Adipose tissue (tissue), 3 donors: ENCODE measurements around the gene PIK3R1. TPM values are rescaled to one million over a fixed set of nuclear protein-coding genes. Genes with fewer than 3 reads are reported as not detected.

Experiments
- H3K27ac ChIP-seq: one replicate; pipeline ENCODE4 v1.5.1; 2013; ENCODE audit warnings: low read depth, low read length
- WGBS, 3 donors: extraction: QIAGEN DNeasy Blood & Tissue Kit; methylation state at CpG; one replicate each; pipeline ENCODE4 v1.1.7; 2013; 5-methylcytosine and 5-hydroxymethylcytosine counted together
- polyA plus RNA-seq, 3 donors: library from polyadenylated mRNA; stranded (reverse); fragments of 200-250 nt; gene quantifications; one replicate each; pipeline ENCODE4 v1.2.3, GENCODE V29; 2013
- donor health status: healthy with polysubstance abuse.
- donor health status: Bipolar disorder and iron deficiency.
- donor health status: healthy.

PIK3R1 gene
- polyA plus RNA-seq, 3 donors: 12.1 to 58.9 (median 41.0) TPM

DNA sequence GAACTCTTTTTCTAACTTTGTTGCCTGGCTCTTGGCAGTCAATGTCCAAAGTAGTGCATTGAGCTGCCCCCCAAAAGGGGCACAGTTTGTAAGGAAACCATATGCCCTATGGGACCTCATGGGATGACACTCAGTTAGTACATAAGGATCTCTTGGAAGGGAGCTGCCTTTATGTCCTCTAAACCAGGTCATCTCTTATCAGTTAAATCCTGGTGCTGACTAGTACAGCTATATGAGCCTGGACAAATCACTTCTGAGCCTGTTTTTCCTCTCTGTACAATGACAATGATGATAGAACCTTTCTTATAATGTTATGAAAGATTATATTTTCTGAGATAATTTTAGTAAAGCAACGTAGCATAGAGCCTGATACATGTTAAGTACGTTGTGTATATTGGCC lies 44.1 kb downstream of the PIK3R1 start:
- 88 to 92% (median 88%) methylated on average over 2 of the region's 2 CpGs for WGBS, 3 donors
- no peak overlapping the region for H3K27ac ChIP-seq

DNA sequence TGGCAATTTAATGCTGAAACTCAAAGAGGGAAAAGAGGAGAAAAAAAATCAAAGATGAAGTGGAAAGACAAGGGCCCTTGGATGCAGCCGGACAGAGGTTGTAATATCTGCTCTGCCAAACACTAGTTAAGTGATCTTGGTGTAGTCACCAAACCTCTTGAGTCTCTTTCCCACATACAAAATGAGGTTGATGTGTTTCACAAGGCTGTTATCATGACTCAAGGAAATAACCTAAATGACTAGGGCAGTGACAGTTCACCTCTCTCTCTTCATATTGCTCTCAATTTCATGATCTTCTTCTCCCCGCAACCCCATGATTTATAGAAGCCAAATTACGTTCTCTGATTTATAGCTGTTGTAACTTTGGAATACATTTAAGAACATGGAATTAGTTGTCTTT lies 44.9 kb downstream of the PIK3R1 start:
- H3K27ac ChIP-seq: no peak overlapping the region
- 84 to 87% (median 85%) methylated on average over 3 of the region's 3 CpGs for WGBS, 3 donors

DNA sequence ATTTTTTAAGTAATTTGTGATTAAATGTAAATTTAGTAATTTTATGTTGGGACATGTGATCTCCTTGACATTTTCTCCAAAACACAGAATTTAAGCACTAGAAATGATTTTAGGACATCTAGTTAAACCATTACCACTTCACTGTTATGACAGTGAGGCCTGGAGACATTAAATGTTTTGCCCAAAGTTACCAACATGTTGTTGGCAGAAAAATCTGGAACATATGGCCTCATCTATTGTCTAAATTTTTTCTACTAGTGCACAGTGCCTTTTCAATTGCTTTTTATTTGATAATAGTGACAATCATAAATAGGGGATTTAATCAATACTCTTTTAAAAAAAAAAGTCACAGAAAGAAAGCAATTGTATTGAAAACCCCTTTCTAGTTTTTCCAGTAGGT lies 45.6 kb downstream of the PIK3R1 start:
- H3K27ac ChIP-seq: no peak overlapping the region

DNA sequence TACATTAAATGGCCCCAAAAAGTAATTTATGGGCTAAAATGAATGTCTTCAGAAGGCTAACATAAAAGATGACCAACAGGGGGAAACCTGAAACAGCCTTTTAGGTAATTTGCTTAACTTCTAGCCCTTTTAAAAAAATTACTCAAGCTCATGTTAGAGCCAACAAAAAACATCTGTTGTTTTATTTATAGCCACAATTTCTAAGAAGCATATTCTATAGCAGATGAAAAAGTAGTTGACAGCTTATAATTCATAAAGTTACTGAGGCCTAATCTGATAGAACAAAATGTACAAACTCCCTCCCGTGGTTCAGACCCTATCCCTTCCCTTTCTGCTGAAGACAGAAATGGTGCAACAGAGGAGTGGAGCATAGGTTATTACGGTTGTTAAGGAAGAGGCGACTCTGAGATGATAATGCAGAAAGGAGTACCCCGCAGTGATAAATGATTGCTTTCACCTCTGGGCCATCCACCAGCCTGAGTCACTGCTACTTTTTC lies 46.1 kb downstream of the PIK3R1 start:
- no peak overlapping the region for H3K27ac ChIP-seq
- WGBS, 3 donors: 22 to 73% (median 40%) methylated on average over 4 of the region's 4 CpGs

DNA sequence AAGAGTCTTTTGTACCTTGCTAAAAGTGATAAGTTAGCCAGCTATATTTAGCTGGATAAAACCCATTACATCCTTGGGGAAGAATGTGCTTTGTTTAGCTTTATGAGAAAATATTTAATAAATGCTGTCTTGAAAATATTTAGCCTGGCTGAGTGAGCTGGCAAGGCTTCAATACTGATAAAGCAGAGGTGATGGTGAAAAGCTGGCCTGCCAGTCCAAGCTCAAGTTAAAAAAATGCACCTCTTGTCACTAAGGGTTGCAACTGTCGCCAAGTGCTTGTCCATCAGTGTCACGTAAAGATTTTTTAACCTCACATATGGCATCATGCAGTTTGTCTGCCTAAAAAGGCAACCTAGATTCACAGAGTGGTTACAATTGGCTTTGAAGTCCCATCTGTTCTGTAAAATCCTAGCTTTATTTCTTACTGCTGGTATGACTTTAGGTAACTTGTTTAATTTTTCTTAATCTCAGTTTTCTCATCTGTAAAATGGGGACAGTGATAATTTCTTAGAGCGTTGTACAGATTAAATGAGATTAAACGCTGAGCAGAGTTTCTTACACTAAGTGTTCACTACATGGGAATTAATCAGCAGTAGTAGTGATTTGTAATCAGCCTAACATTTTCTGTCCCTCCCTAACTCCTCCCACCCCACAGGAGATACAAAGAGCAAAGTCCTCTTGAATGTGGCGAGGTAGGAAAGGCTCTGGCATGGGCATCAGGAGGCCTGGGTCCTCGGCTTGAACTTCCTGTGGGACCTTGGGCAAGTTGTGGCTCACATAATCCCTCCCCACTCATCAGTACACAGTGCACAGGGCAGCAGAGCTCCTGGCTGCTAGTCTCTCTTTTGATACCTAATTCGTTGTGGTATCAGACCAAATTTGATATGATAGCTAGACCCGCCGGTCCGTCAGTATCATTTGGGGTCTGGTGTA lies 48.7 kb downstream of the PIK3R1 start:
- 43 to 70% (median 68%) methylated on average over 10 of the region's 10 CpGs for WGBS, 3 donors
- H3K27ac ChIP-seq: no peak overlapping the region

DNA sequence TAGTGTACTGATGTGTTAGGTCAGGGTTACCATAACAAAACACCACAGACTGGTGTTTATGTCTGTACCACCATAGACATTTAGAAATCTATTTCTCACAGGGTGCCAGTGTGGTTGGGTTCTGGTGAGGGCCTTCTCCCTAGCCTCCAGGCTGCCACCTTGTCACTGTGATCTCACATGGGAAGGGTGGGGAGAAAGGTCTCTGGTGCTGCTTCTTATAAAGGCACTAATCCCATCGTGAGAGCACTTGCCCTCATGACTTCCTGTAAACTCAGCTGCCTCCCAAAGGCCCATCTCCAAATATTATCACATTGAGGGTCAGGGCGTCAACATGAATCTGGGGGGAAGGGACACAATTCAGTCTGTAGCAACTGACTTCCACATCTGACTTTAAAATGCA lies 49.8 kb downstream of the PIK3R1 start:
- 16 to 78% (median 19%) methylated on average over 2 of the region's 2 CpGs for WGBS, 3 donors
- H3K27ac ChIP-seq: no peak overlapping the region

DNA sequence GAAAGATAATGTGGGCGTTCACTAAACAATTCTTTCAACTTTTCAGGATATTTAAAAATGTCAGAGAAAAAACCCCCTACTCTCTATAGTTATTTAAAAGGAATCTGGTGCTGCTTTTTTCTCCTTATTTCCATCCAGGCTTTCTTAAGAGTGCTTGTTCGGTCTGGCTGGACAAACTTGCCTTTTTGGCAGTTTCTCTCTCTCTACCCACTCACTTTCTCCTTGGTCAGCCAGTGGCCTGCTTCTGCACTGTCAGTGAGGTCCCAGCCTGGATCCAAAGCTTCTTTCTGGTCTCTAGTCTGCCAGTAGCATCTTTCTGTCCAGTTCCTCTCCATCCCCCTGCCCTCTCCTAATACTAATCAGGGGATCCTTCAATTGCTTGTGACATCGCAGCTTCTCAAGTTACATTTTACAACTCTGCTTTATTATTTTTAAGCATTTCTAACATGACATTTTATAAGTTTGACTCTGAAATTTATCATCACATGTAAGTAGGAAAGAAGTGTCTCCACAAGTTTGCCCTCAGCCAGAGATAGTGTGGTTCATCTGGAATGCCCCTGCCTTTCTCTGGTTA lies 50.4 kb downstream of the PIK3R1 start:
- no peak overlapping the region for H3K27ac ChIP-seq
- 57 to 82% (median 66%) methylated on average over 3 of the region's 3 CpGs for WGBS, 3 donors

DNA sequence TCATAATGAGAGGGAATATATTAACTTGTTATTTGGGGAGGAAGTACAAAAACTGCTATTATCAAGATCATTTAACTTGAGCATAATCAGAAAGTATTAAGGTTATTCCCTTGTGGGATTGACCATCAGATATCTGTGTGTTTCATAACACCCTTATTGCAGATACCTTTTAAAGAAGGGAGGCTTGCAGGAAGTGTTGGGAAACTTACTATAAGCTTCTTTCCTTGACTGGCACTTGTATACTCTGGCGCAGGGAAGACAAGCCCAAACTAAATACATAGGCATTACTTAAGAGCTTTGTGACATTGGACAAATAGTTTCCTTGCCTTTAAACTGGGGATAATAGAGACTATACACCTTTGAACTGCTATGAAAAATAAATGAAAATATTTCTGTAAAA lies 50.9 kb downstream of the PIK3R1 start:
- WGBS, 3 donors: 57 to 86% (median 62%) methylated on average over 1 of the region's 1 CpG
- no peak overlapping the region for H3K27ac ChIP-seq

DNA sequence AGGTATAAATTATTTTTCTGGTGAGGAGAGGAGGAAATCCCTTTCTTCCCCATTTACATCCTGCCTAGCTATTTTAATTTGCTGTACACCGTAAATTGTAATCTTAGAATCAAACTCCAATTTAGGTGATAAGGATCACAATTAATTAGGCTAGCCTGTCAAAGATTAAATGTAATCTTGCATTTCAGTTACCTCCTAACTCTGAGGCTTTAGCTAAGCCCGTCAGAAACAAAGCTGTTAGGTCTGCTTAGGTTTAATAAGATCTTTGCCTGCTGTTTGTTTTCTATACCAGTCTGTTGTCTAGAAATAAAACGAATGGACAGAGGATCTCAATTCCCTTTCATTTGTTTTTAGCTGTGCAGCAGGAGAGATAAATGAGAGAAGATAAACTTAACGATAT lies 51.5 kb downstream of the PIK3R1 start:
- WGBS, 3 donors: 15 to 54% (median 17%) methylated on average over 4 of the region's 4 CpGs
- no peak overlapping the region for H3K27ac ChIP-seq

DNA sequence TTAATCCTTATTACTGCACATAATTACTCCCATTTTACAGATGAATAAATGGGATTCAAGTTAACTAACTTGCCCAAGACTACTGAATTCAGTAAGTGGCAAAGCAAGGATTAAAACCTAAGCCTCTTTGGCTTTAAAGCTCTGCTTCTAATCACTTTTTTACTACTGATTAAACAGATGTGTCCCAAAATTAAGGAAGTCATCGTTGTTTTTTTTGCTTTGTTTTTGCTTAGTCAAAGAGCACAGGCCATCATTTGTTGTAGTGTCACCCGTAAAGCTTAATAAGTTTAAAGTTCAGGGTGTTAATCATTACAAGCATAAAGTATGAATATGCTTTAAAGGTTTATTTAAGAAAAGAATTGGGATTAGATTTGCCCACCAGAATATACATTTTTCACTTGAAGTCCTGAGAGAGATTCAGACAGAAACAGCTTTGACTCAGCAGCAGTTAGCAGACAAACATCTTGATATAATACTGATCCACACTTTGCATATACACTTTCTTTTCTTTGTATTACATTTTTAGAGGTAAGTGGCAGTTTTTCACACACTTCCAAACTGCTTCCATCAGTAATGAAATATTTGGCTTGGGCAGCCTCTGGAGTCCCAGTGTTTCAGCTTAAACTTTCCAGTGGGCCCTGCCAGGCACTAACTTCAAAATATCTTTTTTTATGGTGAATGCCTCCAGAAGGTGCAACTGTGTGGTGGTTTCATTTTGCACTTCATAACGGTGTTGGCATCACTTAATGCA lies 52.7 kb downstream of the PIK3R1 start:
- 29 to 46% (median 30%) methylated on average over 3 of the region's 3 CpGs for WGBS, 3 donors
- no peak overlapping the region for H3K27ac ChIP-seq

DNA sequence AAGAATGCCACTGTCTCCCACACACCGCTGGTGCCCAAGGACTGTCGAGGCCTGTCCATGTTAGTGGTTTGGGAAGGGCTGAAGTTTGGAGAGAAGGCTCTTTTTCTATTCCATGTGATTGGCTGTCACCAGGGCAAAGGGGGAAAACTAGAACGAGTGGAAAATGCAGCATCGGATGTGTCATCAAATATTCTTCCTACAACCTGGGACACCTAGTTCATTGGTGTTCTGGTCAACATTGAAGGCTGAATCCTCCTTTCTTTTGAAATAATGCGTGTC lies 53.2 kb downstream of the PIK3R1 start:
- 84 to 91% (median 85%) methylated on average over 5 of the region's 5 CpGs for WGBS, 3 donors
- no peak overlapping the region for H3K27ac ChIP-seq

DNA sequence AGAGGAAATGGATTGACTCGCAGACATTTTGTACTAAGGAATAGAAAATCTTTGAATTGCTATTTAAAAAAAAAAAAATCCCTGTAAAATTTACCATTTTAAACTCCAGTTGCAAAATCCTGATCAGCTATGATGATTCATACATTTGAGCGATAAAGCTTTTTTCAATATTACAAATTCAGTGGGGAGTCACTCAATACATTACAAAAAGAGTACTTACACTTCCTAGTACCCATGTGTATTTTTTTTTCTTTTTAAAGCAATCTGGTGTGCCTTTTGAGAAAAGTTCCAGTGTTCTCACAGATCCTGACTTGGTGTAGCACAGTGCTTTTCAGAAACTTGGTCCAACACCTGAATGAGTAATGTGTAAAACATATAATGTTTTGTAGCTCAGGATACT lies 54.3 kb downstream of the PIK3R1 start:
- no peak overlapping the region for H3K27ac ChIP-seq
- WGBS, 3 donors: 66 to 86% (median 75%) methylated on average over 2 of the region's 2 CpGs

DNA sequence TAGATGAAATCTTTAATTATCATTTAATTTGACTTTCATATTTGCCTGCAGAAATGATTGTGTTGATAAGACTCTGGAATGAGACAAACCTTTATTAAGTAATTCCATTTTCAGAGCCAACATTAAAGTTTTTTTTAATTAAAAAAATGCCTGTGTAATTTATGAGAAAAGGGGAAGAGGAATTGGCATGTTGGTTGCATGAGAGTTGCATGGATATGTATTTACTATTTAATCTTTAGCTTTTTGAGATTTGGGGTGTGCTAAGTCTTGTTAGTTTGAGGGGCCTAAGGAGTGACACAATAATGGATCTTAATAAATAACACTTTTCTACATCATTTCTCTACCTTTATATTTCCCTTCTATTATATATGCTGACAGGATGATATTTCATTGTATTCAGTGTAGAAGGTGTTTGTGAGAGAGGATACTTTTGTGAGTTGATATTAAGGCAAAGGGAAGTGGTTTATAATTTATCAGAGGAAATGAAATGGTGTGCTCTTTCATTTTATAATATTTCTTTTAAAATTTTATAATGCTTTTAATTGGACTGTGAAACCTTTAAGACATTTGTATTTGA lies 54.9 kb downstream of the PIK3R1 start:
- H3K27ac ChIP-seq: no peak overlapping the region

DNA sequence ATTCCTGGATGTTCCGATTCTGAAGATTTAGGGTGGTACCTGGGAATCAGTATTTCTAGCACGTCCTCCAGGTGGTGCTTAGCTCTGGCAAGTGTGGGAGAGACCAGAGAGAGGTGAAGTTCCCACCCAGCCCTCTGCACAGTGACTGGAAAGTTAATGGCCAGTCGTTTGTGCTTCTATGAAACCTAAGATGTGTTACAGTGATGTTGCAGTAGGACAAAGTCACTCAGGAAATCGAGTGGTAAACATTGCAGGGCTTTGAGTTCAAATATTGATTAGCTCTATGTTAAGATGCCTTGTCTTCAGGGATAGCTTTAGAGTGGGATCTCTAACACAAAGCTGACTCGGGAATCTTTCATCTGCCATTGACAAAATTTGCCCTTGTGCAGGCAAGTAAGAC lies 55.6 kb downstream of the PIK3R1 start:
- no peak overlapping the region for H3K27ac ChIP-seq
- 64 to 71% (median 66%) methylated on average over 5 of the region's 5 CpGs for WGBS, 3 donors

DNA sequence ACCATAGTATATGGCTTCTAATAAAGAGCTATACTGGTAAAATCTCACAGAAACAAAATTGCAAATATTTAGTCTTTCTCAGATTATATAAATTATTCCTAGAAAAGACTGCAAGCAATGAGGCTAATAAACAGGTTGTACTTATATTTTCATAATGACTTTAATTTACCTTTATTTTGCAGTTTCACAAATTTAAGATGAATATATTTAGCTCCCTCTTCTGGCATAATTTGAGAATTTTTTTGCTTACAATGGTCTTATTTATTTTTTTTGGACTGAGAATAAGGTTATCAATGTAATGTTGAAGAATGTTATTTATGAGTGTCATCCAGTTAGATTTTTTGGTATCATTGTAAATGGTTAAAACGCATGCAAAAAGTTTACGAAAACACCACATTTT lies 56.7 kb downstream of the PIK3R1 start:
- H3K27ac ChIP-seq: no peak overlapping the region
- 68 to 84% (median 81%) methylated on average over 2 of the region's 2 CpGs for WGBS, 3 donors

DNA sequence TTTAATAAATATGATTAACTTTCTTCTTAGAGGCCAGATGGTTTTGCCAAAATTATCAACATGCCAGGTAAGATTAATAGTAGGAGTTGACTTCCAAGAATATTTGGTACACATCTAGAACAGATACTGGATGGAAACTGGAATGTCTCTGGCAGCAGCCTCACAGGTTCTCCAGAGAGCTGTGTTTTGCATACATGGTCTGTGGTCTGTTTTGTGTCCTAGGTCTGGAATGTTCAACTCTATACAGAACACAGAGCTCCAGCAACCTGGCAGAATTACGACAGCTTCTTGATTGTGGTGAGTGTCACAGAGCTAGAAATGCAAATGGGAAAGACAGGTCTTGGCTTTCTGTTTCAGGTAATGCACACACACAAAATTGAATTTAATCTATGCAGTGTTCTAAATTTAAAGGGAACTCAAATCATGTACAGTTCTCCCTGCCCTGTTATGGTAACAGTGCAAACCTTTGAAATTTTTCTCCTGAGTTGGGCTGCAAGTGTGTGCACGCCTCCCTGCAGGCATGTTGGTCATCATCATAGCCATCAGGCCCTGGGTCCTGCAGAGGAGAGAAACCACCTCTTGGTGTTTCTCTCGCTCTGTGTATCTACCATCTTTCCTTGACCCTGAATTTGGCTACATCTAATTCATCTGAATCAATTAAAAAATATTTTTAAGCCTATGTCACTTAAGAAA lies 58.3 kb downstream of the PIK3R1 start:
- 67 to 82% (median 74%) methylated on average over 3 of the region's 3 CpGs for WGBS, 3 donors

DNA sequence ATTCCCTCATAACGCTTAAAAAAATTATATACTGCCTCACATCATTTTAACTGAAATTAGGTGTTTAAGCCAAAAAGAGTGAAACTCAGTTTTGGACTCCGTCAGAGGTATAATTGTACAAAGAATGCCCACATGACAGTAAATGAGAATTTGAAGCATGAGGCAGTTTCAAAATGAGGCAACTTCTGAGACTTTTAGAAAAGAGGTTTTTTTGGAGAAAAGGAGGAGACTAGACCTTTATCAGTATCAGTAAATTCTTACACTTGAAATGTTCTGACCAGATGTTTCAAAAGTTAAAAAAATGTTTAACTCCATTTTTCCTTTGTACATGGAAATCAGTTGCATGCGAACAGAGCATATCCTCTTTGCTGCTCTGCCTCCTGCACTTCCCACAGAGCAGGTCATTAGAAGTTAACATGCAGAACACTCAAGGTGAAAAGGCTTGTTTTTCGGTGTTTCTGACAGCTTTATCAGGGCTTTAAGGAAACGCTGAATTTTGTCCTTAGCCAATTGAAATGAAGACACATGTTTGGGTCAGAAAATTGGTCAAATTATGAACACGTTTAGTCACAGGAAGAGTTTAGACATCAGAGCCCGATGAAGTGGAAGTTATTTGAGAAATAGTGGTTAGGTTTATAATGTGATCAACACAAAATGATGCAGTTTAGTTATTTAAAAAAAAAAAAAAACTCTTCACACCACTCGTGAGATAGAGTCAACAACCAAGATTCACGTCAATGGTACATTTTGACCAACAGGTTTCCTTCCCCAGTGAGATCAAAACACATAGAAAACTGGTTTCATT lies 59.5 kb downstream of the PIK3R1 start:
- WGBS, 3 donors: 48 to 80% (median 52%) methylated on average over 9 of the region's 9 CpGs
- no peak overlapping the region for H3K27ac ChIP-seq

More for the DNA sequence above, 58.3 kb downstream of the PIK3R1 start:
- H3K27ac ChIP-seq: no peak overlapping the region

DNA sequence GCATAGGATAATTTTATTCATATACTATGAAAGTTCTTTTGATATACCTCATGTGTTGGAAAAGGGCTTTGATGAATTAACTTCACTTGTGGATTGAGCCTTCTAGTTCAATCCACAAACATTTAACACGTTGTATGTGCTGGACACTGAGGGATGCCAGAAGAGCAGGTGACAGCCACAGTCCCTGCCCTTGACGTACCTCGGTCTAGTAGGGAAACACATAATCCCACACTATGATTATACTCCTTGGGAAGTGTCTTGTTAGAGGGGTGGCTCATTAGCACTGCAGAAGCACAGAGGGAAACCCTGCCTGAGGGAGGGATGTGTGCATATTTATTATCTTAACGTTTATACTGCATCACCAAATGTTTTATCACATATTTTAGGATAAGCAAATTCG lies 61.2 kb downstream of the PIK3R1 start:
- 88 to 92% (median 91%) methylated on average over 5 of the region's 5 CpGs for WGBS, 3 donors

More for the DNA sequence above, 61.2 kb downstream of the PIK3R1 start:
- H3K27ac ChIP-seq: no peak overlapping the region
